ENCODE results near the gene DUSP28.
"Not testable (repeated sequence)": the region's sequence is repeated elsewhere in the genome, so short reads cannot be mapped to it uniquely, and the experiment has no call there.

Gene DUSP28

GRCh38 chr2:240561325-240561971 lies 1.3 kb downstream of the DUSP28 start:
- DNase-seq = no peak

GRCh38 chr2:240563231-240563630 lies 3.1 kb downstream of the DUSP28 start:
- DNase-seq = not testable (repeated sequence)

- DNase-seq = no peak
Measured at GRCh38 chr2:240563951-240564560, 3.9 kb downstream of the DUSP28 start.

- DNase-seq = no peak
Measured at GRCh38 chr2:240564561-240565332, 4.6 kb downstream of the DUSP28 start.

GRCh38 chr2:240565333-240566202 lies 5.4 kb downstream of the DUSP28 start:
- no peak for DNase-seq

GRCh38 chr2:240566203-240567136 lies 6.3 kb downstream of the DUSP28 start:
- DNase-seq = peak; percentile 69

GRCh38 chr2:240567137-240567871 lies 7.1 kb downstream of the DUSP28 start:
- DNase-seq = no peak

- peak; percentile 40 for DNase-seq
Measured at GRCh38 chr2:240567872-240568677, 7.9 kb downstream of the DUSP28 start, which contains the start of gene RNPEPL1. Gene RNPEPL1, plus strand, starts transcription at chr2:240568484. Its CDS starts 103 bp downstream, at chr2:240568587.

GRCh38 chr2:240568678-240569522 lies 8.7 kb downstream of the DUSP28 start:
- peak; percentile 15 for DNase-seq

GRCh38 chr2:240569523-240569997 lies 9.4 kb downstream of the DUSP28 start:
- no peak for DNase-seq

- no peak for DNase-seq
Measured at GRCh38 chr2:240569998-240570530, 9.9 kb downstream of the DUSP28 start.

- no peak for DNase-seq
Measured at GRCh38 chr2:240570531-240571313, 10.6 kb downstream of the DUSP28 start.

GRCh38 chr2:240571314-240571973 lies 11.3 kb downstream of the DUSP28 start:
- no peak for DNase-seq

- no peak for DNase-seq
Measured at GRCh38 chr2:240572141-240573031, 12.2 kb downstream of the DUSP28 start.

GRCh38 chr2:240573071-240573515 lies 12.9 kb downstream of the DUSP28 start:
- no peak for DNase-seq
